Heart right ventricle (tissue), 16 donors: Measurements from ENCODE around the gene RBFOX2. TPM values are rescaled to one million over a fixed set of nuclear protein-coding genes. Genes with fewer than 3 reads are reported as not detected.

Source experiments
- ATAC-seq, 8 donors: fragments of 200-7000 bp; cut with Tn5 transposase; one replicate each; pipeline ENCODE4 v1.9.1; 2020; ENCODE audit warnings: mild to moderate bottlenecking in 8 of 8, moderate library complexity in 8 of 8, moderate number of reproducible peaks in 1 of 8
- DNase-seq, 2 donors: peaks; one replicate each; pipeline ENCODE4 v3.0.0-alpha.2; 2020
- H3K27ac ChIP-seq, 10 donors: fragments of 200-600 bp; sonication (generic) in 2 of 10; one replicate each; pipeline versions ENCODE4 v1.5.0 to v1.8.0; 2020 to 2022; ENCODE audit warnings: mild to moderate bottlenecking in 3 of 10
- H3K27me3 ChIP-seq, 7 donors: fragments of 200-600 bp; one replicate each; pipeline ENCODE4 v1.8.0; 2021 to 2022; ENCODE audit warnings: mild to moderate bottlenecking in 2 of 7
- H3K36me3 ChIP-seq, 9 donors: fragments of 200-600 bp; sonication (generic) in 1 of 9; one replicate each; pipeline versions ENCODE4 v1.5.0 to v1.8.0; 2020 to 2022; ENCODE audit warnings: mild to moderate bottlenecking in 2 of 9
- H3K4me1 ChIP-seq, 9 donors: fragments of 200-600 bp; sonication (generic) in 1 of 9; one replicate each; pipeline versions ENCODE4 v1.5.0 to v1.8.0; 2020 to 2022; ENCODE audit warnings: mild to moderate bottlenecking in 4 of 9
- H3K4me3 ChIP-seq, 10 donors: fragments of 200-600 bp; sonication (generic) in 2 of 10; one replicate each; pipeline versions ENCODE4 v1.5.0 to v1.8.0; 2020 to 2022; ENCODE audit warnings: mild to moderate bottlenecking in 7 of 10, moderate library complexity in 2 of 10
- H3K9me3 ChIP-seq, 11 donors: fragments of 200-600 bp in 10 of 11; sonication (generic) in 2 of 11; one replicate each; pipeline versions ENCODE4 v1.5.0 to v1.8.0; 2013 to 2022; ENCODE audit warnings: mild to moderate bottlenecking in 2 of 11, control low read depth in 1 of 11, moderate library complexity in 1 of 11
- WGBS, 2 donors: extraction: QIAGEN DNeasy Blood & Tissue Kit; methylation state at CpG; one replicate each; pipeline ENCODE4 v1.1.7; 2013; ENCODE audit warnings: inconsistent platforms in 1 of 2; 5-methylcytosine and 5-hydroxymethylcytosine counted together
- intact Hi-C, 10 donors: fragments of 100-400 bp; cut with DNase I; formaldehyde crosslinking; loops; one replicate each; pipeline versions ENCODE4 v1.11.1 to v1.14.2; 2022
- polyA plus RNA-seq, 2 donors: library from polyadenylated mRNA; stranded (reverse); fragments of 200-250 nt; gene quantifications; one replicate each; pipeline ENCODE4 v1.2.3, GENCODE V29; 2013
- total RNA-seq, 10 donors: library from RNA; stranded (reverse); fragmentation: NEBNext Ultra II Directional in 3 of 10; extraction: Animal tissue kit (Norgen Biotek cat#: 25700) in 3 of 10; gene quantifications; one replicate each; pipeline versions ENCODE4 v1.2.1 to v1.2.4, GENCODE V29; 2021 to 2023
- TF ChIP-seq, protein P1 (sequence below), 9 donors: fragments of 200-600 bp; sonication (generic) in 2 of 9; IDR thresholded peaks; one replicate each; pipeline versions ENCODE4 v1.5.0 to v1.8.0; 2021 to 2022; ENCODE audit warnings: antibody characterized with exemption in 9 of 9, mild to moderate bottlenecking in 5 of 9, moderate library complexity in 1 of 9
- donor health status: Arrhythmogenic right ventricular cardiomyopathy.
- donor health status: ischemic (EF 13 %, LVEDD 7.1; RV severe dilation, severe dysfunction).
- donor health status: healthy with polysubstance abuse.
- donor health status: DM: no; HTN: yes; CAD: no.
- donor health status: DM: no; HTN: no; CAD: no.
- donor health status: ischemic (EF 25% LVEDD 6.9; RV normal size, moderate dysfunction).
- donor health status: ischemic (EF 25% LVEDD 5.7; RV mildly dilated, moderate dysfunction).
- donor health status: healthy.
- donor health status: DM: yes; HTN: yes; CAD: no.
- donor health status: Ischemic cardiomyopathy.
- donor health status: ischemic (EF 35%, LVEDD 5.7; RV mildly dilated, moderate dysfunction).
- donor health status: nonischemic (EF 11% LVEDD 7.7; RV severe dilation, severe dysfunction).
- donor health status: DM: yes; HTN: yes; CAD: no.
- donor health status: PGD.
- donor health status: ischemic (EF 29% LVEDD 5.4; RV normal size, mild dysfunction).
- donor health status: nonischemic (EF 23%, LVEDD 6.1; RV moderate dilation, normal function).

The RBFOX2 gene
- total and polyA plus RNA-seq, 12 donors = 18.0 to 105 (median 90.4) TPM

GRCh38 chr22:35866651-35867050, 162.0 kb downstream of the RBFOX2 start:
- Histone ChIP-seq H3K9me3 (no peaks in the 10 kb centered on the region), H3K27me3 (no peaks in the 10 kb centered on the region), H3K27ac (peak overlapping the region in 6 of 10 donors; percentile 19 to 59 (median 37)), H3K4me3 (no peak overlapping the region), H3K4me1 (peaks cover 3 to 93% (median 72%) of the 10 kb centered on the region in 9 donors), H3K36me3 (no peaks in the 10 kb centered on the region)
- 30 to 59% methylated on average over 3 of the region's 3 CpGs for WGBS, 2 donors
- TF ChIP-seq, protein P1, sequence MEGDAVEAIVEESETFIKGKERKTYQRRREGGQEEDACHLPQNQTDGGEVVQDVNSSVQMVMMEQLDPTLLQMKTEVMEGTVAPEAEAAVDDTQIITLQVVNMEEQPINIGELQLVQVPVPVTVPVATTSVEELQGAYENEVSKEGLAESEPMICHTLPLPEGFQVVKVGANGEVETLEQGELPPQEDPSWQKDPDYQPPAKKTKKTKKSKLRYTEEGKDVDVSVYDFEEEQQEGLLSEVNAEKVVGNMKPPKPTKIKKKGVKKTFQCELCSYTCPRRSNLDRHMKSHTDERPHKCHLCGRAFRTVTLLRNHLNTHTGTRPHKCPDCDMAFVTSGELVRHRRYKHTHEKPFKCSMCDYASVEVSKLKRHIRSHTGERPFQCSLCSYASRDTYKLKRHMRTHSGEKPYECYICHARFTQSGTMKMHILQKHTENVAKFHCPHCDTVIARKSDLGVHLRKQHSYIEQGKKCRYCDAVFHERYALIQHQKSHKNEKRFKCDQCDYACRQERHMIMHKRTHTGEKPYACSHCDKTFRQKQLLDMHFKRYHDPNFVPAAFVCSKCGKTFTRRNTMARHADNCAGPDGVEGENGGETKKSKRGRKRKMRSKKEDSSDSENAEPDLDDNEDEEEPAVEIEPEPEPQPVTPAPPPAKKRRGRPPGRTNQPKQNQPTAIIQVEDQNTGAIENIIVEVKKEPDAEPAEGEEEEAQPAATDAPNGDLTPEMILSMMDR (IDR thresholded peaks at IDR 0.05) = no peak
- DNase-seq (no peak), ATAC-seq (peak in 4 of 8 donors; percentile 30 to 65 (median 48))
- intact Hi-C loops = no loop called here

GRCh38 chr22:35864545-35865165, 164.0 kb downstream of the RBFOX2 start:
- no peak for ATAC-seq
- intact Hi-C loops = no loop called here
- Histone ChIP-seq H3K4me3 (no peak overlapping the region), H3K4me1 (peaks cover 0 to 85% (median 62%) of the 10 kb centered on the region in 9 donors), H3K36me3 (no peaks in the 10 kb centered on the region), H3K27ac (peak overlapping the region in 1 of 10 donors; percentile 0), H3K9me3 (no peaks in the 10 kb centered on the region), H3K27me3 (no peaks in the 10 kb centered on the region)
- DNase-seq = no peak
- TF ChIP-seq, protein P1 (IDR thresholded peaks at IDR 0.05) = no peak

DNA sequence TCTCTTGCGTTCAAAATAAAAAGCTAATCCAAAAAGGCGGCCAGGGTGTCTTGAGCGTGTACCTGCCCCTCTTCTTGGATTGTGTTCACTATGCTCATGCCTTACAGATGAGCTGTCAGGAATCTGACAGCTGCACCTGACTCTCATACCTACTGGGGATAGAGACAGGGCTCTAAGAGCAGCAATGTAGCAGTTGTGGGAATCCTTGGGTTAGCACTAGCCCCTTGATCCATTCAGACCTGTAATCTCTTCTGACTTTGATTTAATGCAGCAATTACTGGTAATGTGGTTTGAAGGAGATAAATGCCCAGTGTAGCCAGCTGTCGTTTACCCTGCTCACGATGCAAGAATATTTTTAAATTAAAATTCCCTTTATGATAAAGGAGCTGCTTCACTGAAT, 165.2 kb downstream of the RBFOX2 start:
- ATAC-seq (peak in 2 of 8 donors; percentile 29 to 33), DNase-seq (no peak)
- Histone ChIP-seq H3K4me1 (peaks cover 0 to 82% (median 57%) of the 10 kb centered on the region in 9 donors), H3K27me3 (no peaks in the 10 kb centered on the region), H3K36me3 (no peaks in the 10 kb centered on the region), H3K4me3 (no peak overlapping the region), H3K9me3 (no peaks in the 10 kb centered on the region), H3K27ac (peak overlapping the region in 1 of 10 donors; percentile 33)
- 62 to 69% methylated on average over 5 of the region's 5 CpGs for WGBS, 2 donors
- TF ChIP-seq, protein P1 (IDR thresholded peaks at IDR 0.05) = no peak
- intact Hi-C loops = no loop called here

DNA sequence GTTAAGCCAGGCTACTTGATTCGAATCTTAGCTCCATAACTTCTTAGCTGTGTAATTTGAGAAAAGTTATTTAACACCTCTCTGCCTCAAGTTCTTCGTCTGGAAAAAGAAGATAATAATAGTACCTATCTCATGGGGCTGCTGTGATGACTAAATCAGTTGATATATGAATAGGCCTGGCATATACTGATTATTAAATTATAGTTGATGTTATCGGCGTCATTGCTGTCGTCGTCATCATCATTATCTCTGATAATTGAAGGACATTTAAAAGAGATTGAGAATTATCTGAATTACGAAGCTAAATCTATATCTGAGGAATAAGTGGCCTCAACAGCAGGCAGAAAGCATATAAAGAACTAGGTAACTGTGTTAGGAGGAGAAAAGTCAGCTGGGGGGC, 165.9 kb downstream of the RBFOX2 start:
- ATAC-seq (peak in 1 of 8 donors; percentile 20), DNase-seq (no peak)
- H3K4me3 ChIP-seq = no peak overlapping the region
- H3K9me3 ChIP-seq = no peaks in the 10 kb centered on the region
- H3K4me1 ChIP-seq = peaks cover 0 to 84% (median 63%) of the 10 kb centered on the region in 9 donors
- intact Hi-C loops = no loop called here
- peak overlapping the region in 1 of 10 donors; percentile 33 for H3K27ac ChIP-seq
- H3K36me3 ChIP-seq = no peaks in the 10 kb centered on the region
- TF ChIP-seq, protein P1 (IDR thresholded peaks at IDR 0.05) = no peak
- H3K27me3 ChIP-seq = no peaks in the 10 kb centered on the region
- 47 to 64% methylated on average over 7 of the region's 7 CpGs for WGBS, 2 donors
